GM18858 (cell line): ENCODE measurements around the gene VPS39.

ENCODE experiments used
- ATAC-seq: cut with Tn5 transposase; IDR thresholded peaks from one replicate; pipeline ENCODE4 v1.9.1; 2021; ENCODE audit not compliant: unreplicated experiment

VPS39 gene

GRCh38 chr15:42202653-42203052 is 5.5 kb downstream of the VPS39 start:
- ATAC-seq = no peak

GRCh38 chr15:42201801-42202200 is 6.3 kb downstream of the VPS39 start:
- ATAC-seq = no peak

- no peak for ATAC-seq
Measured at GRCh38 chr15:42199126-42199525, 9.0 kb downstream of the VPS39 start.

GRCh38 chr15:42198516-42198915 is 9.6 kb downstream of the VPS39 start:
- no peak for ATAC-seq

GRCh38 chr15:42194513-42194912 is 13.6 kb downstream of the VPS39 start:
- no peak for ATAC-seq

- ATAC-seq = no peak
Measured at GRCh38 chr15:42193383-42193782, 14.7 kb downstream of the VPS39 start.

GRCh38 chr15:42191610-42192346 is 16.3 kb downstream of the VPS39 start:
- no peak for ATAC-seq

- ATAC-seq = no peak
Measured at GRCh38 chr15:42190370-42190769, 17.7 kb downstream of the VPS39 start.

- ATAC-seq = no peak
Measured at GRCh38 chr15:42185801-42186200, 22.3 kb downstream of the VPS39 start.

GRCh38 chr15:42184736-42185135 is 23.4 kb downstream of the VPS39 start:
- no peak for ATAC-seq

GRCh38 chr15:42184296-42184695 is 23.8 kb downstream of the VPS39 start:
- no peak for ATAC-seq

GRCh38 chr15:42182961-42183360 is 25.1 kb downstream of the VPS39 start:
- ATAC-seq = no peak

- no peak for ATAC-seq
Measured at GRCh38 chr15:42182328-42182886, 25.7 kb downstream of the VPS39 start.

- ATAC-seq = no peak
Measured at GRCh38 chr15:42178056-42178455, 30.0 kb downstream of the VPS39 start.

GRCh38 chr15:42175671-42176070 is 32.4 kb downstream of the VPS39 start:
- ATAC-seq = no peak

GRCh38 chr15:42172475-42172874 is 35.6 kb downstream of the VPS39 start:
- no peak for ATAC-seq

- ATAC-seq = no peak
Measured at GRCh38 chr15:42171795-42172194, 36.3 kb downstream of the VPS39 start.

GRCh38 chr15:42171122-42171521 is 37.0 kb downstream of the VPS39 start:
- ATAC-seq = no peak

GRCh38 chr15:42166225-42166940 is 41.7 kb downstream of the VPS39 start:
- no peak for ATAC-seq

- ATAC-seq = no peak
Measured at GRCh38 chr15:42165106-42165505, 43.0 kb downstream of the VPS39 start.

- ATAC-seq = no peak
Measured at GRCh38 chr15:42163947-42164550, 44.1 kb downstream of the VPS39 start.

GRCh38 chr15:42163291-42163690 is 44.8 kb downstream of the VPS39 start:
- ATAC-seq = no peak
